SK-N-MC (cell line): ENCODE measurements around the gene DNAJA3.
A peak's percentile ranks its signal among the peaks of the same experiment; 100 is the strongest.

ENCODE experiments used
- DNase-seq: peaks from one replicate; pipeline ENCODE4 v3.0.0-alpha.2; 2011; ENCODE audit warnings: low read depth, low spot score
- H3K27ac ChIP-seq: fragments of 200-600 bp; sonication (generic); 2 replicates; pipeline ENCODE4 v1.5.1; 2016; ENCODE audit warnings: mixed run types
- H3K36me3 ChIP-seq: fragments of 200-600 bp; sonication (generic); 2 replicates; pipeline ENCODE4 v1.6.1; 2017; ENCODE audit warnings: antibody characterized with exemption, low read length, mixed read lengths; ENCODE audit not compliant: insufficient read depth
- H3K4me3 ChIP-seq: fragments of 200-600 bp; sonication (generic); 2 replicates; pipeline ENCODE4 v1.5.1; 2016
- H3K9ac ChIP-seq: fragments of 200-600 bp; sonication (generic); 2 replicates; pipeline ENCODE4 v1.8.0; 2017; ENCODE audit warnings: mixed run types, mixed read lengths; ENCODE audit not compliant: insufficient read length
- H3K9me3 ChIP-seq: fragments of 200-600 bp; sonication (generic); 2 replicates; pipeline ENCODE4 v1.6.1; 2017; ENCODE audit warnings: low read depth, mild to moderate bottlenecking, antibody characterized with exemption, low read length, moderate library complexity, mixed read lengths
- EZH2 ChIP-seq: fragments of 200-600 bp; sonication (generic); IDR thresholded peaks from one replicate; pipeline ENCODE4 v1.6.1; 2017; ENCODE audit warnings: antibody characterized with exemption
- FOXP2 ChIP-seq: optimal IDR thresholded peaks from 2 replicates; pipeline ENCODE3; 2011; ENCODE audit warnings: mild to moderate bottlenecking, moderate library complexity; ENCODE audit not compliant: insufficient read depth; ENCODE audit errors: extremely low read length, control extremely low read depth
- POLR2AphosphoS5 ChIP-seq: IDR thresholded peaks from 2 replicates; pipeline ENCODE4 v1.6.1; 2012; ENCODE audit warnings: mild to moderate bottlenecking, low read depth, low read length, borderline replicate concordance

Gene DNAJA3

DNA sequence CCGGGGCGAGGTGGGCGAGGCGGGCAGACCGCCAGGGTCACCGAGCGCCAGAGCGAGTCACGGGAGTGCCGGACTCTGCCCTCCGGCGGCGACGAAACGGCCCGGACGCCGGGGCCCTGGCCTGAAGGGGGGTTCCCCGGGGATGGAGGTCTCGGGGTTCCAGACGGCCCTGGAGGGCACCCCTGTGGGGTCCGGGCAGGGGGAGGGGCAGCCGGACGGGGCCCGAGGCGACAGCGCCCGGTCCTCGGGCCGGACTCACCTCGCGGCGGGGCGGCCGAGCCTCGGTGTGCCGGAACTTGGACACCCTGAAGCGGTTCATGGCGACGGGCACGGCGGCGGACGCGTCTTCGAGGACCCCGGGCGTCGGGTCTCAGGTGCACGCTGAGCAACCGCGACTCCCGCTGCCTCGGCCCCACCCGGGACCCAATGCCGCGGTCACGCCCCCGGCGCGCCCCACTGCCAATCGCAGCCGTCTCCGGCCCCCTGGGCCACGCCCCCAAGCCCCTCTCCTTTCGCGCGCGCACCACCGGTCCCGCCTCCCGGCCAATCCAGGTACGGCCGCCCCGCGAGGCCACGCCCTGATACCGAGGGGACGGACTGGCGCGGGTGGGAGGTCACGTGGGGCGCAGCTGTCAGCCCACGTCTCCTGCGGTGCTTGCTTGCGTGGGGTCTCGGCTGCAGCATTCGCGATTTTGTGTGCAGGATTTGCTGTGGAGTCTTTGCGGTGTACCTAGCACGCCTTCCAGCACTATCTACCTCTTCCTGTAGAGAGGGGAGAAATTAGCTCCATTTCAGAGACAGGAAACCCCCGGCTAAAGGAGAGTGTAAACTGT, 9.3 kb upstream of the DNAJA3 start, which contains the start of gene CORO7:
TSS of gene CORO7 (minus strand) at position 397 of the 833 bp plus-strand sequence. CDS start at position 319, 78 bp downstream.
- H3K27ac ChIP-seq: no peak within 1 kb of the TSS
- DNase-seq: no peak
- TF ChIP-seq EZH2 (no peak), POLR2AphosphoS5 (peak; percentile 42; the same call in 1 of the 2 replicates)
- H3K4me3 ChIP-seq: peak within 1 kb of the TSS; percentile 79
- no peaks in the 10 kb centered on the region for H3K36me3 ChIP-seq
- peak within 1 kb of the TSS; percentile 68 for H3K9ac ChIP-seq
- H3K9me3 ChIP-seq: no peaks in the 10 kb centered on the region

DNA sequence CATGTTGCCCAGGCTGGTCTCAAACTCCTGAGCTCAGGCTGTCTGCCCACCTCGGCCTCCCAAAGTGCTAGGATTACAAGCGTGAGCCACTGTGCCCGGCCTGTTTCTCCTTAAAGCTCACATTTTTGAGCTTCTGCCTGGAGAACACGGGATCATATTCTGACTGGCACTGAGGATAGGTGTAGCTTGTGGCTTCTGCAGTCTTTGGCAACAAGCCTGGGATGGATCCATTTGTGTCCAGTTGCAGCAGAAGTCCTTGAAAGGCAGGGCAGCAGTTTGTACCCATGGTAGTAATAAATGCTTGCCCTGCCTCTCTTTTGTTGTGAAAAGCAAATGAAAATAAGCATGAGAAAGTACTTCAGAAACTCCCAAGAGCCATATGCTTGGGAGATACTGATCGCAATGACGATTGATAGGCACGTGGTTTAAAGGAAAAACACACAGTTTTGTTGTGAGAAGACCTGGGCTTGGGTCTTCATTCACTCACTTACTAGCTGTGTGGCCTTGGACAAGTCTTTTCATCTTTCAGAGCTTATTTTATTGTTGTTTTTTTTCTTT, 6.2 kb upstream of the DNAJA3 start:
- TF ChIP-seq EZH2 (no peak), FOXP2 (no peak), POLR2AphosphoS5 (no peak)
- no peak overlapping the region for H3K9ac ChIP-seq
- DNase-seq: no peak
- H3K27ac ChIP-seq: no peak overlapping the region
- H3K4me3 ChIP-seq: no peak overlapping the region
- no peaks in the 10 kb centered on the region for H3K9me3 ChIP-seq
- no peaks in the 10 kb centered on the region for H3K36me3 ChIP-seq

DNA sequence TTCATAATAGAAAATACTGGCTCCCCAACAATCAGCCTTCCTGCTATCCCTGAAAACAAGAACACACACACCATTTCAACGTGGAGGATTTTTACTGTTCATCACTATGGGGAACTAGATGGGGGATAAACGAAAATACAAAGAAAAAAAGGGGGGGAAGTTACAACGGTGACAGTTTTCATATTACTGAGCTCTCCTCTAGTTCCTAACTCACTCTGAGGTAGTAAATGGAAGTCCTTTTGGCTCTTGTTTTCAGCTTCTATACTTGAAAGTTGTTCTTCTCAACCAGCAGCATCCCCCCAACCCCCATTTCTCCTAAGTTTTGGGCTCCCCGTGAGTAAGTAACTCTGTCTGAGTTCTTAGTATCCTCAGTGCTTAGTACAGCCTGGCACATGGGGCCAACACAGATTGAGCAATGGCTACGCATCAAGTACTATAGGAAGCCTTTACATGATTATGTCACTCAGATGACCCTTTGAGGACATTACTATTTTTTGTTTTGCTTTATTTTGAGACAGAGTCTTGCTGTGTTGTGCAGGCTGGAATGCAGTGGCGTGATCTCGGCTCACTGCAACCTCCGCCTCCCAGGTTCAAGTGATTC, 5.1 kb upstream of the DNAJA3 start:
- DNase-seq: no peak
- H3K9me3 ChIP-seq: no peaks in the 10 kb centered on the region
- no peak overlapping the region for H3K27ac ChIP-seq
- TF ChIP-seq EZH2 (no peak), FOXP2 (no peak), POLR2AphosphoS5 (no peak)
- H3K9ac ChIP-seq: no peak overlapping the region
- H3K4me3 ChIP-seq: no peak overlapping the region
- H3K36me3 ChIP-seq: no peaks in the 10 kb centered on the region

DNA sequence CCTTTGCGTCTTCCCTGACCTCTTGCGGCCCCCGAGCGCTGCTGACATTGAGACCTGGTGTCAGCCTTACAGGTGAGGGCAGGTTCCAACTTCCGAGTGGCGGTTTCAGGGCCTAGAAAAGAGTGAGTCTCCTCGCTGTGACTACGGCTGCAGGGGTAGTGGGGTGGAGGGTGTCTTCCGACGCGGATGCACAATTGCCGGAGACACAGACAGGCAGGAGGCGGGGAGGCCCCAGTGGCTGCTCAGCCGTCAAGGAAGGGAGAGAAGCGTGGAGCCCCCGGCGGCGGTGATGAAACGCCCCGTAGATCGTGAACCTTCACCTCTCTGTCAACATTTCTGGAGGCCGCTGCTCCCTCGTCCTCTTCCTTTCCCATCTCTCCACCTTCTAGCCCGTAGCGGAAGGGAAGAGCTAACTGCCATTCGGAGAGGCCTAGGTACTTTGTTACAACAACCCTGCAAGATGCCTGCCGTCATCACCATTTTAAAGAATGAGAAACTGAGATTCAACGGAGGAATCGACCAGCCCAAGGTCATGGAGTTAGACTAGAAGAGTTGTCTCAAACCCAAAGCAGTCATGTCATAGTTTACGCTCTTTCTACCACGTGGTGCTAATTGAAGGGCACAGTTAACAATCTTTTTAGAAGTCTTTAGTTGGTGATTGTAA, 485 bp downstream of the DNAJA3 start:
- peaks cover 31% of the 10 kb centered on the region for H3K36me3 ChIP-seq
- no peak for DNase-seq
- no peak for TF ChIP-seq POLR2AphosphoS5
- no peak for TF ChIP-seq EZH2
- TF ChIP-seq FOXP2: no peak
- peak overlapping the region; percentile 98 for H3K4me3 ChIP-seq
- no peaks in the 10 kb centered on the region for H3K9me3 ChIP-seq
- H3K27ac ChIP-seq: peak overlapping the region; percentile 100
- peak overlapping the region; percentile 99 for H3K9ac ChIP-seq

DNA sequence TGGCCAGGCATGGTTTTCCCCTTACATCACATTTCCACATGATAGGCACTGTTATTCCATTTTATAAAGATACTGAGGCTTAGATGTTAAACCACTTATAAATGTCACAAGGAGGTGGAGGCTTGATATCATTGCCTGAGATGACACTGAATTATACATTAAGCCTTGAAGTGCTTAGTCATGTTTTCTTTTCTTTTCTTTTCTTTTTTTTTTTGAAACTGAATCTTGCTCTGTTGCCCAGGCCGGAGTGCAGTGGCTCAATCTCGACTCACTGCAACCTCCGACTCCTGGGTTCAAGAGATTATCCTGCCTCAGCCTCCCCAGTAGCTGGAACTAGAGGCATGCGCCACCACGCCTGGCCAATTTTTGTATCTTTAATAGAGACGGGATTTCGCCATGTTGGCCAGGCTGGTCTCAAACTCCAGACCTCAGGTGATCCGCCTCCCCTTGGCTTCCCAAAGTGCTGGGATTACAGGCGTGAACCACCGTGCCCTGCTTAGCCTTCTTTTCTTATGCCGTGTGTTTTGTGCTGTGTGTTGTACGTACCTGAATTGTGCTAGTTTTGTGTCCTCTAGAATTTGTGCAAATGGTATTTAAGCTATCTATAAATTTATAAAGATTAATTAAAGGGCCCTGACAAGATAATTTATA, 1.2 kb downstream of the DNAJA3 start:
- TF ChIP-seq EZH2: no peak
- no peak for TF ChIP-seq FOXP2
- H3K27ac ChIP-seq: peak overlapping the region; percentile 100
- no peaks in the 10 kb centered on the region for H3K9me3 ChIP-seq
- H3K36me3 ChIP-seq: peaks cover 37% of the 10 kb centered on the region
- peak overlapping the region; percentile 98 for H3K4me3 ChIP-seq
- DNase-seq: no peak
- peak overlapping the region; percentile 99 for H3K9ac ChIP-seq

DNA sequence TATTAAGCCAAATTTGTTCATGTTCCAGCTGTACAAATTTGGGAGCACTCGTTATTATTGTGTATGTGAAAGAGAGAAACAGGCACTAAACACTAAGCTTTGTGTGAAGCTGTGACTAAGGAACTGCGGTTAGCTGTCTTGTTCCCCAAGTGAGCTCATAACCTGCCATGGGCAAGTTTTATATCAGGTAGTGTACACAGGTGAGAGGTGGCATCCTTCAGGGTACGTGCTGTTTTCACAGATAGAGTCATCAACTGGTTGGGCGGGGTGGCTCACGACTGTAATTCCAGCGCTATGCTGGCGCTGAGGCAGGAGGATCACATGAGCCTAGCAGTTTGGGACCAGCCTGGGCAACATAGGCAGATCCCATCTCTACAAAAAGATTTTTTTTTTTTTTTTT, 2.8 kb downstream of the DNAJA3 start:
- Histone ChIP-seq H3K27ac (no peak overlapping the region), H3K9me3 (no peaks in the 10 kb centered on the region), H3K9ac (no peak overlapping the region), H3K4me3 (no peak overlapping the region), H3K36me3 (peaks cover 39% of the 10 kb centered on the region)
- DNase-seq: no peak
- TF ChIP-seq FOXP2 (no peak), POLR2AphosphoS5 (no peak), EZH2 (no peak)

DNA sequence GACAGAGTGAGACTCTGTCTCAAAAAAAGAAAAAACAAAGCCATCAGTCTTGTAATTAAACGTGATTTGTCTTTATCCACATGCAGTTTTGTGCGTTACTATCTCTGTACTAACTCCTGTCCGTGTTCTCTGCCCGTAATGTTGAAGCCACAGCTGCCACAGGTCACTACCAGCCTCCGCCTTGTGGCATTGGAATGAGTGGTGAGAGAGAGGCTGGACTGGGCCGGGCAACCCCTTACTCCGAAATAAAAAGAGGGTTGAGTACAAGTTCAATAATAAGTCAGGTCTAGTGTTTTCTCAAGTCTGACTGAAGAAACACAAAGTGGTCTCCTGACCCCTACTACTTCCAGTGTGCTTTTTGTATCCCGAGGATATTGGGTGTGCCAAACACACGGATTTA, 5.4 kb downstream of the DNAJA3 start:
- no peak overlapping the region for H3K27ac ChIP-seq
- no peaks in the 10 kb centered on the region for H3K9me3 ChIP-seq
- TF ChIP-seq FOXP2: no peak
- no peak for DNase-seq
- no peak overlapping the region for H3K9ac ChIP-seq
- no peak overlapping the region for H3K4me3 ChIP-seq
- peaks cover 61% of the 10 kb centered on the region for H3K36me3 ChIP-seq

DNA sequence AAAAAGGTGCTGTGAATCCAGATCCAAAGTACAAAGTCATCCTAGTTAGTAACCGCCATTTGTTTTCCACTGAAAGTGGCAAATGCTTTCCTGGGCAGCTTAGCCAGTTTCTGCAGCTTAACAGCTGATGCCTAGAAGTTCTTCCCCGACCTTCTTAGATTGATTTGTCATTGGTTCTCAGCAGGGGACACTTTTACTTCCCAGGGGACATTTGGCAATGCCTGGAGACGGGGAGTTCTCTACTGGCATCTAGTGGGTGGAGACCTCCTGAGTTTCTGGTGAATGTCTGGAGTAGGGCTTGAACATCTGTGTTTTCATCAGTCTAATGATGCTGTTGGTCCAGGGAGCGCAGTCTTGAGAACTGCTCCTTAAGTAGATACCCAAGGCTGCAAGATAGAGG, 7.6 kb downstream of the DNAJA3 start:
- TF ChIP-seq FOXP2 (no peak), POLR2AphosphoS5 (no peak), EZH2 (no peak)
- H3K4me3 ChIP-seq: no peak overlapping the region
- H3K36me3 ChIP-seq: peaks cover 75% of the 10 kb centered on the region
- H3K27ac ChIP-seq: no peak overlapping the region
- no peaks in the 10 kb centered on the region for H3K9me3 ChIP-seq
- no peak for DNase-seq
- H3K9ac ChIP-seq: no peak overlapping the region
